Measurements from ENCODE around the gene POP5.

Gene POP5

DNA sequence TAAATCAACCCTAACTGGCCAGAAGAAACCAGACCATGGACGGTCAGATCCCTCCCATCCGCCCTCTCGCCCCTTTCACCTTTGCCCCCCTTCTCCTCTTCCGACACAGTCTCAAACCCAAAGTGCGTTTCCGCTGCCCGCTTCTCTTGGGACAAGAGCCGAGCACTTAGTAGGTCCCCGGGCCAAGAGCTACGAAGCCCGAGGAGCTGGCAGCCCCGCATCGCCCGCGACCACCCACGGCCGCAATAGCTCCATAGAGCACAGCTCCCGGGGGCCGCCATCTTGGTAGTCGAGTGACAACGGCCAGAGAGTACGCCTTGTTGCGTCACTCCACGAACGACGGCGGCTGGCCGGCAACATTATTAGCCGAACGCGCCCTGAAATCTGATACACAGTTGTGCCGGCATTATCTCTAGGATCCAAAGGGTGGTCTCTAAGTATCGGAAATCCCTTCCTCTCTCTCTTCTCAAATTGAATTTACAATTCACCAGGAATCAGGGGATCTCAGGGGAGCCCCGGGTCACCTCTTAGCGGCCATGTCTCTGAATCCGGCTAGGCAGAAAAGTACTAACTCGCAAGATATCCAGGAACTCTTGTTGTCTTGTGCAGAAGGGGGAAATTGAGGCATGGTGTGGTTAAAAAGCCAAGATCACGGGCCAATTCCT lies 52.2 kb downstream of the POP5 start, which contains the start of gene COQ5:
TSS of gene COQ5 (minus strand) at position 298 of the 665 bp plus-strand sequence. CDS start at position 281, 17 bp downstream.
- H3K4me3 ChIP-seq (ENCODE audit: low read depth, low read length) = peak within 1 kb of the TSS; percentile 98
- TF ChIP-seq, protein P1, sequence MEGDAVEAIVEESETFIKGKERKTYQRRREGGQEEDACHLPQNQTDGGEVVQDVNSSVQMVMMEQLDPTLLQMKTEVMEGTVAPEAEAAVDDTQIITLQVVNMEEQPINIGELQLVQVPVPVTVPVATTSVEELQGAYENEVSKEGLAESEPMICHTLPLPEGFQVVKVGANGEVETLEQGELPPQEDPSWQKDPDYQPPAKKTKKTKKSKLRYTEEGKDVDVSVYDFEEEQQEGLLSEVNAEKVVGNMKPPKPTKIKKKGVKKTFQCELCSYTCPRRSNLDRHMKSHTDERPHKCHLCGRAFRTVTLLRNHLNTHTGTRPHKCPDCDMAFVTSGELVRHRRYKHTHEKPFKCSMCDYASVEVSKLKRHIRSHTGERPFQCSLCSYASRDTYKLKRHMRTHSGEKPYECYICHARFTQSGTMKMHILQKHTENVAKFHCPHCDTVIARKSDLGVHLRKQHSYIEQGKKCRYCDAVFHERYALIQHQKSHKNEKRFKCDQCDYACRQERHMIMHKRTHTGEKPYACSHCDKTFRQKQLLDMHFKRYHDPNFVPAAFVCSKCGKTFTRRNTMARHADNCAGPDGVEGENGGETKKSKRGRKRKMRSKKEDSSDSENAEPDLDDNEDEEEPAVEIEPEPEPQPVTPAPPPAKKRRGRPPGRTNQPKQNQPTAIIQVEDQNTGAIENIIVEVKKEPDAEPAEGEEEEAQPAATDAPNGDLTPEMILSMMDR (IDR thresholded peaks at IDR 0.05; ENCODE audit: low read depth, low read length, missing control alignments) = no peak

More for the DNA sequence above, 52.2 kb downstream of the POP5 start, which contains the start of gene COQ5:
- DNase-seq (ENCODE audit: low read depth) = peak; percentile 54
